Measurements from ENCODE around the gene PHKA2.

PHKA2 gene

GRCh38 chrX:18973527-18974192 is 10.3 kb downstream of the PHKA2 start:
- DNase-seq, result no peak

- no peak for DNase-seq
Observed at GRCh38 chrX:18971506-18971905, 12.4 kb downstream of the PHKA2 start.

DNA sequence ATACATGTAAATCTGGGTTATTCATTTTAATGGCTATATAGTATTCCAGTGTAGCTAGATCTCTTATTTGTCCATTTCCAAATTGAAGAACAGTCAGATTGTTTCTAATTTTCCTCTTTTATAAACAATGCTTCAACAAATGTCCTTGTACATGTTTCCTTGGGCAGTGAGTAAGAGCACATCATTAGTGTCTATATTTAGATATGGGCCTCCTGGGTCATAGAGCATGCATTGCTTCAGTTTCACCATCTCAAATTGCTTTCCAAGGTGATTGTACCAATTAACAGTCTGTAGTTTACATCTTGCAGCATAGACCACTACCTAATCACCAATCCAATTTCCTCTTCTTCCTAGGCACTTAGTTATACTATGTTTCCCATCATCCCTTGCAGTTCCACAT is 13.4 kb downstream of the PHKA2 start:
- no peak for DNase-seq

- DNase-seq, result no peak
Observed at GRCh38 chrX:18966624-18967023, 17.3 kb downstream of the PHKA2 start.

- DNase-seq, result no peak
Observed at GRCh38 chrX:18964901-18965300, 19.0 kb downstream of the PHKA2 start.

GRCh38 chrX:18964026-18964425 is 19.9 kb downstream of the PHKA2 start:
- DNase-seq, result no peak

DNA sequence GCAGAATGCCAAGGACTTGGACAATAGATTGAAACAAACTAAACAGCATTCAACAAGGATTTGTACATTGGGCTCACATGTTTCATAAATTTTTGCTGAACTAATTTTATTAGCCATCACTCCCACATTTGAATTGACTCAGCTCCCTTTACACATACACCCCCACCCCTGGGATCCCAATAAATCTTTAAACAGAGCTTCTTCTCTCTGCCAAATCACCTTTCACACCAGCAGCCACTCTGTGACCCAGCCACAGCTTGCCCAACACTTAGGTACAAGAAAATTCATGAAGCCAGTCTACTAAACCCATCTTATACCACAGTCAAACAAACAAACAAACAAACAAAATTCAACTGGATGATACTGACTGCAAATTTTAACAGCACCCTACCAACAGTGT is 21.6 kb downstream of the PHKA2 start:
- DNase-seq, result no peak

DNA sequence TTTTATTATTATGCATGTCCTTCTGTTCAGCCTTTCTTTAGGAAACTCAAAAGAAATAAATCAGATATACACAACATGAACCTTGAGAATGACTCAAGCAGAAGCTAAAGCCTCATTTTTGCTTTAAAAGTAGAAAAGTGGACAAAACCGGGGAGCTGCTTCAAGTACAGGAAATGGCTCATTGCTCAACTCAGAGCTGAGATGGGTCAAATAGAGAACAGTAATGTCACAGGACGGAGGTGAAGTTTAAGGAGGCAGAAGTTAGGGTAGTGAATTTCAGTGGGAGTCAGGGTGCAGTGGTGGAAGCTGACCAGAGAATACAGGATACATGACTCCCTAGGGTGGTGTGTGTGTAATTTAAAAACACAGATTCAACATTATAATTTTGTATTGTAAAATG is 22.2 kb downstream of the PHKA2 start:
- no peak for DNase-seq

- DNase-seq, result no peak
Observed at GRCh38 chrX:18956303-18957032, 27.4 kb downstream of the PHKA2 start.

GRCh38 chrX:18955676-18956075 is 28.2 kb downstream of the PHKA2 start:
- no peak for DNase-seq

DNA sequence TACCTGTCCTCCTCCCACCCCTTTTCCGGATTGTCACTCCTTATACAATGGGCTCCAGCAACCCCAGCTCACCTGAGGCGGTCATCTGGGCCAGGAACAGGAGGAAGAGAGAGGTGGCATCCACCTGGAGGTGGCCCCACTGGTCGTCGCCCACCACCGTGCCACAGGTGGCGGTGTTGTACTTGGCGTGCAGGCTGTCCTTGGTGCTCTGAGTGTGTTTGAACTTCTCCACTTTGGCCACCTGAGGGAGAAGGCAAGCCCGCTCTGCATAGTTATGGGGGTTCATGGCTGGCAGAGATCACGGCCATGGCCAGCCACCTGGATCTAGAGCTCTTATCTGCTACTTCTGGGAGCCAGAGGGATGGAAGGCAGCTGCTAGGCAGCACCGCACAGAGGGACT is 32.9 kb downstream of the PHKA2 start:
- no peak for DNase-seq

GRCh38 chrX:18949944-18950301 is 34.0 kb downstream of the PHKA2 start:
- DNase-seq, result no peak

GRCh38 chrX:18949291-18949943 is 34.5 kb downstream of the PHKA2 start:
- no peak for DNase-seq

GRCh38 chrX:18946611-18947010 is 37.3 kb downstream of the PHKA2 start:
- no peak for DNase-seq

DNA sequence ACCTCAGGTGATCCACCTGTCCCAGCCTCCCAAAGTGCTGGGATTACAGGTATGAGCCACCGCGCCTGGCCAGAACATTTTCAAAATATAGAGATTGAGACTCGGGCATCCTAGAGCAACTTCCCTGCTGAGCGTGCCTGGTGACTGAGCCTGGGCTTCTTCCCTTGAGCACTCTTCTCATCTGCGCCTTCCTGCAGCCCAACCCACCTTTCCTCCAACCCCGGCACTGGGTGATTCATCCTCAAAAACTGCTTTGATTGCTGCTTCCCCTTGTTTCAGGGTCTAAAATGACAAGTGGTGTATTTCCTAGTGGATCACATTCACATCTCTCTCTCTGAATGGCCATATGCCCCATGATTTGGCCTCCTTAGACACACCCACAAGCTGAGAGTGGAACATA is 37.8 kb downstream of the PHKA2 start:
- DNase-seq, result no peak

GRCh38 chrX:18945483-18945882 is 38.4 kb downstream of the PHKA2 start:
- DNase-seq, result no peak

GRCh38 chrX:18944482-18944881 is 39.4 kb downstream of the PHKA2 start:
- no peak for DNase-seq

GRCh38 chrX:18941896-18942295 is 42.0 kb downstream of the PHKA2 start:
- no peak for DNase-seq

DNA sequence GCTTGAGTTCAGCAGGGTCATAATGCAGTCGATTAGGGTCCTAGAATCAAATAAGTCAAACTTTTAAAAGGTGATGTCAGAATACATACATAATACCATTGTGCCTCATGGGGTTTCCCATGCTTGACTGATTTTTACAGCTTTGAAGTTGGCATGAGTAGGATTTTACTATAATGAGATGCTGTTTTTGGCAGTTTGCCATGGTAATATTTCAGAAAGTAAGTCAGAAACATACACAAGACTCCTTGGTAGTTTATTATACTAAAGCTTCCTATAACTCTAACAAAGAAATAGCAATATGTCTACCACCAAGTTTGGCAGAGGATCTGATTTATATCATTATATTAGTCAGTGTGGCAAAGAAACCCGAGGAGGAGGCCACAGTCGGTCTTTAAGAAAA is 45.2 kb downstream of the PHKA2 start:
- no peak for DNase-seq

- no peak for DNase-seq
Observed at GRCh38 chrX:18937173-18937572, 46.7 kb downstream of the PHKA2 start.

DNA sequence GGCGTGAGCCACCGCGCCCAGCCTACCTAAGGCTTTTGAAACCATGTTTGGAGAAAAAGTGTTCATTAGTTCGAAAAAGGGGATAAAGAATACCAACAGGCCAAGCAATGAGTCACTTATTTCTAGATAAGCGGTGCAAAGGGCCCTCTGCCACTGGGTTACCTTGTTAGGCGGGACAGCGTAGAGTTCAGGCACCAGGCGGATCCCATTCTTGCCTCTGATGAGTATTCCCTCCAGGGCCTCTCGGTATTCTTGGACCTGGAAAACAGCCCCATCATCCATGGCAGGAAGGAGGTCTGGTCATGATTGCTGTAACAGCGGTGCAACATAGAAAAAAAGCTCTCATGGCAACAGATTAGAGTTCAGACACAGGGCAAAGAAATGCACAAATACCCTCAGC is 48.0 kb downstream of the PHKA2 start:
- no peak for DNase-seq

GRCh38 chrX:18934708-18935107 is 49.2 kb downstream of the PHKA2 start:
- no peak for DNase-seq

DNA sequence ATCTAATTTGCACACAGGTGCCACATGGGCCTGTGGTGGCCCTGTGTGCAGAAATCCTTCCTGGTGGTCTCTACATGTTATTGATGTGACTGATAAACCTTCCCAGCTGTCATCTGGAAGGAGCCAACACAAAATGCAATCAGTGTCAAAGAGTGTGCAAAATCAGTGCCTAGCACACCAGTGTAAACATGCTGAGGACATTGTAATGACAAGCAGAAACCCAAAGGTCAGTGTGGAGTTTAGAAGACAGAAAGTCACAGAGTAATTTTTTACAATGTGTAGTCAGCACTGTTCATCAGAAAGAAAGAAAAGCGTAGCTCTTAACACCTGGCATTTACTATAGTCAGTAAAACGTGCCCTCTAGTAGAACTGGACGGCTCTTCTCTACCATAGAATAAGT is 50.3 kb downstream of the PHKA2 start:
- DNase-seq, result no peak

- DNase-seq, result peak in 1 of 2 donors; percentile 1
Observed at GRCh38 chrX:18931972-18932371, 51.9 kb downstream of the PHKA2 start.
